Lower leg skin (tissue), 4 donors: ENCODE measurements around the gene GLG1. TPM values are rescaled to one million over a fixed set of nuclear protein-coding genes. Genes with fewer than 3 reads are reported as not detected.
"Not testable (repeated sequence)": the region's sequence is repeated elsewhere in the genome, so short reads cannot be mapped to it uniquely, and the experiment has no call there.

ENCODE experiments used
- DNase-seq, 2 donors: peaks; one replicate each; pipeline ENCODE4 v3.0.0-alpha.2; 2019; ENCODE audit warnings: low spot score in 2 of 2
- H3K4me3 ChIP-seq: fragments of 200-600 bp; sonication (generic); 2 replicates; pipeline ENCODE4 v1.5.1; 2017; ENCODE audit warnings: mild to moderate bottlenecking, low read depth; ENCODE audit not compliant: poor library complexity, severe bottlenecking
- POLR2A ChIP-seq, 2 donors: fragments of 450-650 bp; IDR thresholded peaks; one replicate each; pipeline ENCODE4 v1.6.1; 2016 to 2017; ENCODE audit warnings: antibody characterized with exemption in 2 of 2, mild to moderate bottlenecking in 1 of 2, moderate library complexity in 1 of 2
- WGBS, 2 donors: methylation state at CpG; one replicate each; pipeline ENCODE4 v1.1.5; 2018; 5-methylcytosine and 5-hydroxymethylcytosine counted together
- intact Hi-C: fragments of 100-400 bp; cut with DNase I; formaldehyde crosslinking; loops from one replicate; pipeline ENCODE4 v1.15.0; 2023; ENCODE audit warnings: low total_unique reads
- total RNA-seq, 4 donors: library from RNA; depleted of rRNA; stranded (reverse); fragments of >200 nt; gene quantifications; one replicate each; pipeline ENCODE4 v1.1.0, GENCODE V29; 2016
- TF ChIP-seq, protein P1 (sequence below), 3 donors: fragments of 450-650 bp; IDR thresholded peaks; one replicate each; pipeline ENCODE4 v1.5.1; 2016; ENCODE audit warnings: antibody characterized with exemption in 3 of 3, mild to moderate bottlenecking in 3 of 3, moderate library complexity in 2 of 3

The GLG1 gene
- 100 to 1,000 TPM in 2 of 4 donors, 10 to 100 TPM in 2; 64.7 to 113 (median 92.5) TPM for total RNA-seq

DNA sequence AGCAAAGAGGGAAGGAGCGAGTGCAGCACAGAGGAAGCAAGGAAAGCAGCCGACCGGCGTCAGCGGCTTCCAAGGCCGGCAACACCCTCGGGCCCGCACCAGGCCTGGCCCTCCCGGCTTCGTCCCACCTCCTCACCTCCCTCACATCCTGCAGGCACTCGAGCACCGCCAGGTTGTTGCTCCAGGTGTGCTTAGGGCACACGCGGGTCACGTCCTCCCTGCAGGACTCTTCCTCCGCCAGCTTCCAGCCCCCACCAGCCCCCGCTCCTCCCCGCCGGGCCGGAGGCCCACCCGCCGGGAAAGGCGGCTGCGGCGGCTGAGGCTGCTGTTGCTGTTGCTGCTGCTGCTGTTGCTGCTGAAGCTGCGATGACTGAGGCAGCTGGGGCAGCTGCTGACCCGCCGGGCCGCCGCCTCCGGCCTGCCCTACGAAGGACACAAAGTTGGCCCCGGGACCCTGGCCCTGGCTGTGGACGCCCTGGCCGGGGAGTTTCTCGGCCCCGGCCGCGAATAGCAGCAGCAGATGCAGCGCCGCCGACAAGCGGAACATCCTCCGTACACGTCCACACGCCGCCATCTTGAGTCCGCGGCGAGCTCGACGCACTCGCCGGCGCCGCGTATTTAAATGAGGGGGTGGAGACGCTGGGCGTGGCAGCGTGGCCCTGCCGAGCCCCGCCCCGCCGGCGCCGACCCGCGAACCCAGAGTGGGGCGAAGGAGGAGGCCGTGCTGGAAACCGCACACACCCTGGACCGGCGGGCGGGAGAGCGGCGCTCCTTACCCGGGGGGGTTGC lies at the start of gene GLG1:
TSS of gene GLG1 (minus strand) at position 594 of the 789 bp plus-strand sequence. CDS start at position 574, 20 bp downstream.
- DNase-seq = peak; percentile 86 to 97
- peak within 1 kb of the TSS; percentile 77 for H3K4me3 ChIP-seq
- intact Hi-C loops = no loop called here
- TF ChIP-seq, protein P1, sequence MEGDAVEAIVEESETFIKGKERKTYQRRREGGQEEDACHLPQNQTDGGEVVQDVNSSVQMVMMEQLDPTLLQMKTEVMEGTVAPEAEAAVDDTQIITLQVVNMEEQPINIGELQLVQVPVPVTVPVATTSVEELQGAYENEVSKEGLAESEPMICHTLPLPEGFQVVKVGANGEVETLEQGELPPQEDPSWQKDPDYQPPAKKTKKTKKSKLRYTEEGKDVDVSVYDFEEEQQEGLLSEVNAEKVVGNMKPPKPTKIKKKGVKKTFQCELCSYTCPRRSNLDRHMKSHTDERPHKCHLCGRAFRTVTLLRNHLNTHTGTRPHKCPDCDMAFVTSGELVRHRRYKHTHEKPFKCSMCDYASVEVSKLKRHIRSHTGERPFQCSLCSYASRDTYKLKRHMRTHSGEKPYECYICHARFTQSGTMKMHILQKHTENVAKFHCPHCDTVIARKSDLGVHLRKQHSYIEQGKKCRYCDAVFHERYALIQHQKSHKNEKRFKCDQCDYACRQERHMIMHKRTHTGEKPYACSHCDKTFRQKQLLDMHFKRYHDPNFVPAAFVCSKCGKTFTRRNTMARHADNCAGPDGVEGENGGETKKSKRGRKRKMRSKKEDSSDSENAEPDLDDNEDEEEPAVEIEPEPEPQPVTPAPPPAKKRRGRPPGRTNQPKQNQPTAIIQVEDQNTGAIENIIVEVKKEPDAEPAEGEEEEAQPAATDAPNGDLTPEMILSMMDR (IDR thresholded peaks at IDR 0.05) = no peak
- TF ChIP-seq POLR2A (IDR thresholded peaks at IDR 0.05) = peak in 1 of 2 donors; percentile 56
- WGBS, 2 donors = 1% methylated on average over 54 to 55 of the region's 77 CpGs

DNA sequence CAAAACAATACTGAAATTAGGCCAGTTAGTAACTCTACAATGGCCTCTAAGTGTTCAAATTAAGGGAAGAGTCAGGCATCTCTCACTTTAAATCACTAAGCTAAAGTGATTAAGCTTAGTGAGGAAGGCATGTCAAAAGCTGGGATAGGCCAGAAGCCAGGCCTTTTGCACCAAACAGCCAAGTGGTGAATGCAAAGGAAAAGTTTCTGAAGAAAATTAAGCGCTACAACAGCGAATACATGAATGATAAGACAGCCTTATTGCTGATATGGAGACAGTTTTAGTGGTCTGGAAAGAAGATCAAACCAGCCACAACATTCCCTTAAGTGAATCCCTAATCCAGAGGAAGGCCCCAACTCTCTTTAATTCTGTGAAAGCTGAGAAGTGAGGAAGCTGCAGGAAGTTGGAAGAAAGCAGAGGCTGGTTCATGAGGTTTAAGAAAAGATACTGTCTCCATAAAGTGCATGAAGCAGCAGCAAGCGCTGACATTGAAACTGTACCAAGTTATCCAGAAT lies 47.7 kb upstream of the GLG1 start:
- WGBS, 2 donors = 81 to 87% methylated on average over 3 of the region's 3 CpGs
- intact Hi-C loops = no loop called here

DNA sequence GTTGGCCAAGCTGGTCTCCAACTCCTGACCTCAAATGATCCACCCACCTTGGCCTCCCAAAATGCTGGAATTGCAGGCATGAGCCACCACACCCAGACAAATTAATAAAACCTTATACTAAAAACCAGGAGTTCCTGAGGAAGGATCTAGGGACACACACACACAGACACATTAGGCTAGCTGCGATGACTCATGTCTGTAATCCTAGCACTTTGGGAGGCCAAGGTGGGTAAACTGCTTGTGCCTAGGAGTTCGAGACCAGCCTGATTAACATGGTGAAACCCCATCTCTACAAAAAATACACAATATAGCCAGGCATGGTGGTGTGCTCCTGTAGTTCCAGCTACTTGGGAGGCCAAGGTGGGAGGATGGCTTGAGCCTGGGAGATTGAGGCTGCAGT lies 46.0 kb upstream of the GLG1 start:
- DNase-seq, H3K4me3 ChIP-seq, intact Hi-C loops: not testable (repeated sequence)
- 92 to 98% methylated on average over 2 of the region's 2 CpGs for WGBS, 2 donors

More for the DNA sequence above, 47.7 kb upstream of the GLG1 start:
- TF ChIP-seq POLR2A (IDR thresholded peaks at IDR 0.05) = no peak
- TF ChIP-seq, protein P1 (IDR thresholded peaks at IDR 0.05) = no peak
- no peak for DNase-seq
- no peak overlapping the region for H3K4me3 ChIP-seq

DNA sequence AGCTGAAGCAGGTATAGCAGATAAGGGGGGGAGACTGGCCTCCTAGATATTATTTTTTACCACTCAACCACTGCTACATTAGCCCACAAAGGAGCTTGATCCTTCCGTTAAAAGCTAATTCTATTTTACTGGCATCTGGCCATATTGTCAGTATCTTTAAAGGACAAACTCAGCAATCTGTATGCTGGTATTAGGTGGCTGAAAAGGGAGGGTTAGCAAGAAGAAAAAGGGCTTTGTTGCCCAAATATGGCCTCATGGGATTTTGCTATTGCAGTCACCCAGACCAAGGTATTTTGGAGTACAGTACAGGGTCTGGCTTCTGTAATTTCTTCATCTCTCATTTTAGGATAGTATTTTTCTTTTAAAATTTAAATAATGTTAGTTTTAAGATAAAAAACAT lies 45.3 kb upstream of the GLG1 start:
- WGBS, 2 donors = 38 to 61% methylated on average over 1 of the region's 1 CpG
- intact Hi-C loops = no loop called here
- TF ChIP-seq, protein P1 (IDR thresholded peaks at IDR 0.05) = no peak
- no peak for TF ChIP-seq POLR2A (IDR thresholded peaks at IDR 0.05)
- H3K4me3 ChIP-seq = no peak overlapping the region
- DNase-seq = no peak

DNA sequence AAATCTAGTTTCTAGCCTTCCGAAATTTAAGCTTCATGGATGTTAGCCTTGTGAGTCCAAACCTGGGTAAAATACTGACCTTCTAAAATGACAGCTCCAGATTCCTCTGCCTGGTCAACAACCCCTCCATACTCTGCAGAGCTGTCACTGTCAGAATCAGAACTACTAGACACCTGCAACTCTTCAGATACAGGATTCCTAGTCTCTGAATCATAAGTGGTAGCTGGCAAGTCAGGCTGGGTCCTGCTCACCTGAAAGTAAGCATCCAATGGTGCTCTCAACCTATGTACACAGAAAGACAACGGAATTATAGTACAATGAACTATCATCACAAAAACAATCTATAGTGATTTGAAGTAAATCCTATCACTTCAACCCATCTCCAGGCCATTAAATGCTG lies 44.9 kb upstream of the GLG1 start:
- intact Hi-C loops = no loop called here
- no peak for TF ChIP-seq POLR2A (IDR thresholded peaks at IDR 0.05)
- TF ChIP-seq, protein P1 (IDR thresholded peaks at IDR 0.05) = no peak
- H3K4me3 ChIP-seq = no peak overlapping the region
- no peak for DNase-seq
- WGBS, 2 donors = 73 to 82% methylated on average over 2 of the region's 2 CpGs

DNA sequence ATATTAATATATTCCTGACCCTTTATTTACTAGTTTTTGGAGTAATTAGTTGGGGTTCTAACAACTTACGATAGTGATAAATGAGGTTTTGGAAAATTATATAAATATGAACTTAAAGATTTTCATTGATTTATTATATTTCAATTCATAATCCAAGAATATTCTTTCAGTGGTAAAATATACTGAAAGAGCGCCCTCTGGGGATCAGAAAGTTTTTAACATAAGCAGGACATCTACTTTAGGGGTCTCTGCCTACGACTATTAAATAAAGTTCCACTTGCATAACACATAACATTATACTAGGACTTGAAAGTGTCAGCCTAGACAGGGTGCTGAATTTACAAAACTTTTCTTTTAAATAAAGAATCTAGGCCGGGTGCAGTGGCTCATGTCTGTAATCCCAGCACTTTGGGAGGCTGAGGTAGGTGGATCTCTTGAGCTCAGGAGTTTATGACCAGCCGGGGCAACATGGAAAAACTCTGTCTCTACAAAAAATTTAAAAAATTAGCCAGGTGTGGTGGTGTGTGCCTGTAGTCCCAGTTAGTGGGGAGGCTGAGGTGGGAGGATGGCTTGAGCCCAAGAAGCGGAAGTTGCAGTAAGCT lies 44.2 kb upstream of the GLG1 start:
- WGBS, 2 donors = 85 to 90% methylated on average over 6 of the region's 6 CpGs
- intact Hi-C loops = no loop called here
- H3K4me3 ChIP-seq = no peak overlapping the region
- no peak for DNase-seq
- no peak for TF ChIP-seq POLR2A (IDR thresholded peaks at IDR 0.05)
- TF ChIP-seq, protein P1 (IDR thresholded peaks at IDR 0.05) = no peak
